Activated CD4-positive, alpha-beta T cell treated with anti-CD3 and anti-CD28 coated beads for 24 hours (primary cell): ENCODE measurements around the gene LMBR1L.
"Not testable (repeated sequence)": the region's sequence is repeated elsewhere in the genome, so short reads cannot be mapped to it uniquely, and the experiment has no call there.

Experiments used
- DNase-seq, 2 donors: peaks; one replicate each; pipeline ENCODE4 v3.0.0-alpha.2; 2020; ENCODE audit warnings: low read depth in 2 of 2

LMBR1L gene, protein sequence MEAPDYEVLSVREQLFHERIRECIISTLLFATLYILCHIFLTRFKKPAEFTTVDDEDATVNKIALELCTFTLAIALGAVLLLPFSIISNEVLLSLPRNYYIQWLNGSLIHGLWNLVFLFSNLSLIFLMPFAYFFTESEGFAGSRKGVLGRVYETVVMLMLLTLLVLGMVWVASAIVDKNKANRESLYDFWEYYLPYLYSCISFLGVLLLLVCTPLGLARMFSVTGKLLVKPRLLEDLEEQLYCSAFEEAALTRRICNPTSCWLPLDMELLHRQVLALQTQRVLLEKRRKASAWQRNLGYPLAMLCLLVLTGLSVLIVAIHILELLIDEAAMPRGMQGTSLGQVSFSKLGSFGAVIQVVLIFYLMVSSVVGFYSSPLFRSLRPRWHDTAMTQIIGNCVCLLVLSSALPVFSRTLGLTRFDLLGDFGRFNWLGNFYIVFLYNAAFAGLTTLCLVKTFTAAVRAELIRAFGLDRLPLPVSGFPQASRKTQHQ

GRCh38 chr12:49110464-49111155 is at the start of gene LMBR1L:
Gene LMBR1L, minus strand, starts transcription at chr12:49110847. Its CDS starts 292 bp downstream, at chr12:49110555.
- peak; percentile 86 to 91 for DNase-seq

- DNase-seq = no peak
These were observed 49.8 kb upstream of the LMBR1L start for GRCh38 chr12:49160399-49160798.

- DNase-seq = no peak
These were observed 43.6 kb upstream of the LMBR1L start for GRCh38 chr12:49154221-49154620.

DNA sequence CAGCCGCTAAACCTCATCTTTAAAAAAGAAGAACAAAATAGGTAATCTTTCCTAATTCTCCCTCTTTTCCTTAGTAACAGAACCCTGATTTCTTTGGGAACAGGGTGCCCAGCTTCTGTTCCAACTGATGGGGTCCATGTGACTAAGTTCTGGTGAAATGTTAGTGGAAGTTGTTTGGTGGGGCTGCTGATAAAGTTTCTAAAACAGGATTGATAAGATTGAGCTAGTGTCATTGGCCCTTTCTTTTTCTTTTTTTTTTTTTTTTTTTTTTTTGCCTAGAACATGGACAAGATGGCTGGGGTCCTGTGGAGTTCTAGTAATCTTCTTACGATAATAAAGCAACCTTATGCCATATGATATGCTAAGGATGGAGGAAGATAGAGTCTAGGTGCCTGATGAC is 36.7 kb upstream of the LMBR1L start:
- DNase-seq = no peak

DNA sequence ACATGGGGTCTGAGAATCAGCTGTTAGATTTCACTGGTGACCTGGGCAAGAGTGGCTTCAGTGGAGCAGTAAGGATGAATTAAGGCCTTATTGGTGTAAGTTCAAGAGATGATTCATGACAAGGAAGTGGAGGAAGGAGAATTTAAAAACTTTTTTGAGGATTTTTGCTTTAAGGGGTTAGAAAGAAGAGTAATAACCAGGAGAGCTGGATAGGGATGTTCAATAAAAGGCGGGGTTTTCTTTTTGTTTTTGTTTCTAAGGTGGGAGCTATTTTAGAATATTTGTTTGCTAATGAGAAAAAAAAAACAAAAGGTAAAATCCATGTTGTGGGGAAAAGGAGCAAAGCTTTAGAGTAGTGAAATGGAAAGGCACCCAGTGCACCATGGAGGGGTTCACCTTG is 35.8 kb upstream of the LMBR1L start:
- no peak for DNase-seq

DNA sequence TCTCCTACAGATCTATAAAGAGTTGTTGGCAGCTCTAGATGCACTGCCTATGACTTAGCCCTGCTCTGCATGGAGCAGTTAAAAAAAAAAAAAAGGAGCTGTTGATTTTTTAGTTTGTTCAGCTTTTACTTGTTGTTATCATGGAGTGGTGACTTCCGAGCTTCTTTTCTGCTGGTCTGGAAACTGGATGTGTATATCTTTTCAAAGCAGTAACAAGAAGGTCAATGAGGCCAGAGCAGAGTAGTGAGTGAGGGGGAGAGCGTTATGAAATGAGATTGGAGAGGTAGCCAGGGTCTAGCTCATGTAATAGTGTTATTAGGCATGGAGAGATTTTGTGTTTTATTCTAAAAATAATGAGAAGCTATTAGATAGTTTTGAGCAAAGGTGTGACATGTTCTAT is 33.7 kb upstream of the LMBR1L start:
- no peak for DNase-seq

DNA sequence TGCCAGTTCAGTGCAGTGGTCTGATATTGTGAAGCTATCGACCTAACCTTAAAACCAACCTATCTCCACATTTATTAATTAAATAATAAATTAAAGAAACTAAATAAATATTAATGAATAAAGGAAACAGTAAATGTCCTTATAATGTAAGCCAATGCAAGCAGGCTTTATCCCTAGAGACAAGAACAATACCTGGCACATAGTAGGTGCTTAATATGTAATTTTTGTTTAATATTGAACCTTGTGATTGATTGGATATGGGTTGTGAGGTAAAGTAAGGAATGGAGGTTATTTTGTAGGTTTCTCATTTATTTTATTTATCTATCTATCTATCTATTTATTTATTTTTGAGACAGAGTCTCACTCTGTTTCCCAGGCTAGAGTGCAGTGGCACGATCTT is 28.4 kb upstream of the LMBR1L start:
- DNase-seq = no peak

- no peak for DNase-seq
These were observed 27.9 kb upstream of the LMBR1L start for GRCh38 chr12:49138587-49138986.

- no peak for DNase-seq
These were observed 26.8 kb upstream of the LMBR1L start for GRCh38 chr12:49137476-49137875.

DNA sequence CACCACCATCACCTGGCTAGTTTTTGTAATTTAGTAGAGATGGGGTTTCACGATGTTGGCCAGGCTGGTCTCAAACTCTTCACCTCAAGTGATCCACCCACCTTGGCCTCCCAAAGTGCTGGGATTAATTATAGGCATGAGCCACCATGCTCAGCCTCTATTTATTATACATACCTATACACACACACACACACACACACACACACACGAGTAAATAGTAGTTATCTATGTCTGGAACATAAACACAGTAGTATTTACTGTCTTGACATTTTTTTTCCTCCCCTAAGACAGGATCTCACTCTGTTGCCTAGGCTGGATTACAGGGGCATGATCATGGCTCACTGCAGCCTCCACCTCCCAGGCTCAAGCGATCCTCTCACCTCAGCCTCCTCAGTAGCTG is 26.4 kb upstream of the LMBR1L start:
- not testable (repeated sequence) for DNase-seq

GRCh38 chr12:49133590-49133989 is 22.9 kb upstream of the LMBR1L start:
- no peak for DNase-seq

GRCh38 chr12:49133014-49133413 is 22.4 kb upstream of the LMBR1L start:
- no peak for DNase-seq

- DNase-seq = no peak
These were observed 21.3 kb upstream of the LMBR1L start for GRCh38 chr12:49131894-49132461.

- DNase-seq = peak; percentile 87 to 88
These were observed 20.6 kb upstream of the LMBR1L start, which contains the start of gene TUBA1B for GRCh38 chr12:49131051-49131893. Gene TUBA1B, minus strand, starts transcription at chr12:49131395. Its CDS starts 95 bp downstream, at chr12:49131300.

GRCh38 chr12:49130151-49131050 is 19.8 kb upstream of the LMBR1L start:
- DNase-seq = peak; percentile 88 to 91

DNA sequence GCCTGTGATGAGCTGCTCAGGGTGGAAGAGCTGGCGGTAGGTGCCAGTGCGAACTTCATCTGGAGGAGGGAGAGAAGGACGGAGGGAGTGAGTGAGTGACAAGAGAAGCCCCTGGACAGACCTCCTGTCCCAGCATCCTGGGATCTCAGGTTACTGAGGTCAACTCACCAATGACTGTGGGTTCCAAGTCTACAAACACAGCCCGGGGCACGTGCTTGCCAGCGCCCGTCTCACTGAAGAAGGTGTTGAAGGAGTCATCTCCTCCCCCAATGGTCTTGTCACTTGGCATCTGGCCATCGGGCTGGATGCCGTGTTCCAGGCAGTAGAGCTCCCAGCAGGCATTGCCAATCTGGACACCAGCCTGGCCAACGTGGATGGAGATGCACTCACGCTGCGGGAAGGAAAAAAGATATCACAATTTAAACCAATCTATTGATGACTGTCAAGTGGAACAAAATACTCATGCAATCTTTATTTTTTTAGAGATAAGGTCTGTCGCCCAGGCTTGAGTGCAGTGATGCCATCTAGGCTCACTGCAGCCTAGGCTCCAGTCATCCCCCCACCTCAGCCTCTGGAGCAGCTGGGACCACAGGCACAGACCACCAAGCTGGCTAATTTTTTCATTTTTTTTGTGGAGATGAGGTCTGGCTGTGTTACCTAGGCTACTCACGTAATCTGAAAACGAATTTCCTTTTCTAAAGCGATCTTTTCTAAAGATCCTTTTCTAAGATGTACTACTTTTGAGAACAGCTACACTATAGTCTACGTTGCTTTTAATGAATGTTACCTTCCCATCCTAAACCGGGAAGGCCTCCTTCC is 18.9 kb upstream of the LMBR1L start:
- no peak for DNase-seq

DNA sequence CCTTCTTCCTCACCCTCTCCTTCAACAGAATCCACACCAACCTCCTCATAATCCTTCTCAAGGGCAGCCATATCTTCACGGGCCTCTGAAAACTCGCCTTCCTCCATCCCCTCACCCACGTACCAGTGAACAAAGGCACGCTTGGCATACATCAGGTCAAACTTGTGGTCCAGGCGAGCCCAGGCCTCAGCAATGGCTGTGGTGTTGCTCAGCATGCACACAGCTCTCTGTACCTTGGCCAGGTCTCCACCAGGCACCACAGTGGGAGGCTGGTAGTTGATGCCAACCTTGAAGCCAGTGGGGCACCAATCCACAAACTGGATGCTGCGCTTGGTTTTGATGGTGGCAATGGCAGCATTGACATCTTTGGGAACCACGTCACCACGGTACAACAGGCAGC is 17.3 kb upstream of the LMBR1L start:
- DNase-seq = not testable (repeated sequence)

DNA sequence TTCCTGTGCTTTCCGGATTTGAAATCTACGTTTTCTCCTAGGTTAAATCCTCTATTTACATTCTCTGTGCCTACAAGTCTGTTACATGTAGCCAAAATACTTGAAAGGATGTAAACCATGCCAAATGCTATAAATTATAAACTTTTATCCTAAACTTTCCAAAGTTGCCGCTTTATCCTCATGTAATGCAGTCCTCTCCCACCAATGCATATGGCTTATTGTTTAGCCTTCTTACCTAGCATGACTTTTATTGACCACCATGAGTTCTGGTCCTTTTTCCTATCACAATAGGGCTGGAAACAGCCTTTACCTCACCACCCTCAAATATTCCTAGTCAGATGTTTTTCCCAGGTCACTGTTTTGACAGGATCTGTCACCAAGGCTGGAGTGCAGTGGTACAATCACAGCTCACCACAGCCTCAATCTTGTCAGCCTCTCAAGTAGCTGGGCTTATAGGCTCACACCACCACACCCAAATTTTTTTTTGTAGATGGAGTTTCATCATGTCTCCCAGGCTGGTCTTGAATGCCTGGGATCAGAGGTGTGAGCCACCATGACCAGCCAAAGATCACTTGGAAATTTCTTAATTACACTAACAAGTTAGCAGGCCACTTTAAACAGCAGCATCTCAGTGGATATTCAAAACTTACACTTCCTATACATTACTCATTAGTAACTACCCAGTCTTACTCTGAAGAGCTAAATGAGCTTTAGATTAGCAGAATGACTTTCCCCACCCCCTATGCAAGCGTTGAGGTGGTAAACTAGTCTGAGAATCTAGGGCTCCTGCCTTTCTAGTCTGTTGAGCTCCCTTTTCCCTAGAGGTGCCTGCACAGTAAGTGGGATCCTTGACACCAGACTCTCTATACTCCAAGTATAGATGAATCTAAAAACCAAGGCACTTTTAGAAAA is 16.5 kb upstream of the LMBR1L start:
- DNase-seq = no peak
